ENCODE measurements around the gene HOXC6. TPM values are rescaled to one million over a fixed set of nuclear protein-coding genes. Genes with fewer than 3 reads are reported as not detected.

HOXC6 gene
- polyA plus RNA-seq, 6 donors from 2014 or later, result not detected

DNA sequence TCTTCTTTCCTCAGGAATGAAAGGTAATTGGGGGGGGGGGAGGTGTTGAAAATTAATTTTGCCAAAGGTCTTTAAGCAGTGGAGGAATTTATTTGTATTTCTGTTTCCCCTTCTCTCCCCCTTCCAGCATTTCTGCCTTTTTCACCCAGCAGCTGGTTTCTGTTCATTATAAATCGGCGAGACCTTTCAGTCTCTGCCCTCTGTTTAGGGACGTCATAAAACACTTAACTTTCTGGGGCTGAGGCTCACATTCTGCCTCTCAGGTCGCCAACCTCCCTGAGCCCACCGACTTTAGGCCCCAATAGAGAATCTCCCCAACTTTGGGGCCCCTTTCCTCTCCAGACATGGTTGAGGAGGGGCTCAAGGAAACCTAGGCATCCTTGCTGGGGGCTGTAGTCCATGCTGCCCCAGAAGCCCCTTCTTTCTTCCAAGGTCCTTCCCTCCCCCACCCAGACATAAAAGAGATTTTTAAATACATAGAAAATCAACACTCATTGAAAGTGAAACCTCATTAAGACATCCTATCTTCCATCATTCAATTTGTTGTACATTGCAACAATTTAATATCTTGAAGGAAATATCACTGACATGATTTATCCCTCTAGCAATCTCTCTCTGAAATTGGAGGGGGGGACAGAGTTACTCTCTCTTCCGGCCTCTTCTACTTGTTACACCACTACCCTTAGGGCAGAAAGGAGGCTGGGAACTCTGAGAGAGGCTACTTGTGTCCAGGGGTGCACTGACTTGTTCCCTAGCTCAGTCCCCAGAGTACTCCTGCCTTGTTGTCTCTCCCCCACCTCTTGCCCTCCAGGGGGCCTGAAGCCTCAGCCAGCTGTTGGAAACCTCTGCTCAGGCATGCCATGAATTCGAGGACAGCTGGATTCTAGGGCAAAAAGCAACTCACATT, 2.5 kb upstream of the HOXC6 start:
- Mint-ChIP-seq H3K9me3 (peaks cover 0 to 3% (median 0%) of the 10 kb centered on the region in 7 donors), H3K27ac (no peak overlapping the region), H3K4me3 (no peak overlapping the region), H3K4me1 (peaks cover 12 to 22% (median 14%) of the 10 kb centered on the region in 3 donors), H3K36me3 (no peaks in the 10 kb centered on the region), H3K27me3 (peaks cover 81 to 95% (median 93%) of the 10 kb centered on the region in 3 donors)
- ATAC-seq (ENCODE audit: low read depth in 2 of 2) (no peak), DNase-seq (no peak)

DNA sequence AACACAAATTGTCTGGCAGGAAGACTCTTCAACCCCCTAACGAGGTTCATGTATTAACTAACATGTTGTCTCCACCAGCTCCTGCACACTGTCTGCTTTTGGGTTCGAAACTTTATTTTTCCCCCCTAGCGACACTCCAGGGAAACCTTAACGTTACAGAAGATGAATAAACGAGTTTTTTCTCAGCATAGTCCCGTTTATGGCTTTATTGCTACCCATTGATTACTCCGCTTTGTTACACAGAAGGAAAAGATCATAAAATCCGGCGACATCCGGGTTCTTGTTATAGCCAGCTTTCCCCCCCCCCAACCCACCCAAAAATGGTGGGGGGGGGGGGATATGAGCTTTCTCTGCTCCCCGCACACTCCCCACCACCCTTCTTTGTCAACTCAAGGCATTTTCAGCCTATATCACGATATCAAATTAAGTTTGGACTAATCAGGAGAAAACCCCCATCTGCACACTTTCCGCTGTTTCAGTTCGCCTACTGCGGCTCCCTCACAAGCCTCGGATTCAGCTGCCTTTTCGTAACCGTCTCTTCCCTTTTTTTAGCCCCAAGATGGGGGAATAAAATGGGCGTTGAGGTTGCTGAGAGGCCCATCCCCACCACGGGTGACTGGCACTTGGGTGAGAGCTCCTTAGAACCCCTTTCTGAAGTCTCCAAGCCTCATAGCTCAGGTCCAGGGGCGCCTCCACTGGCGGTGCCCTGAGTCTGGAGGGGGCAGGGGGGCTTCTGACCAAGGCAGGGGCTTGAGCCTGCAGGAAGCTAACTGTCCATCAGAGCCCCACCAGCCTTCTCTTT, 1.4 kb upstream of the HOXC6 start:
- Mint-ChIP-seq H3K9me3 (peaks cover 0 to 3% (median 0%) of the 10 kb centered on the region in 7 donors), H3K4me1 (peaks cover 14 to 25% (median 19%) of the 10 kb centered on the region in 3 donors), H3K4me3 (peak overlapping the region in 1 of 8 donors; percentile 40), H3K27ac (peak overlapping the region in 2 of 6 donors; percentile 36 to 53), H3K36me3 (no peaks in the 10 kb centered on the region), H3K27me3 (peaks cover 78 to 94% (median 93%) of the 10 kb centered on the region in 3 donors)
- DNase-seq (no peak), ATAC-seq (ENCODE audit: low read depth in 2 of 2) (no peak)

DNA sequence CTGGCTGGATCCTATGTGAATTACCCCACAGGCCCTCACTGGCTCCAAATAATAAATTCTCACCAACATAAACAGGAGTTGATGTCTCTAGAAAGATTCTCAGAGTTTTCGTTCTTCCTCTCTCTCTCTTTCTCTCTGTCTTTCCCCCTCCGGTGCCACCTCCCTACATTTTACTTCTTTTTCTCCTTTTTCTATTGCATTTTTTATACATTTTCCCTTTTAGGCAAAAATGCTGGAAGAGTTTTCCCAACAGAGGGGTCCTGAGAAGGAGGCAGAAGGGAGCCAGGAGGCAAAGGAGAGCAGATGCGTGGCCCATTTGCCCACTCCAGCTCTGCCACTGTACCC, 826 bp upstream of the HOXC6 start:
- peaks cover 0 to 3% (median 0%) of the 10 kb centered on the region in 7 donors for H3K9me3 Mint-ChIP-seq
- H3K36me3 Mint-ChIP-seq, result no peaks in the 10 kb centered on the region
- DNase-seq (no peak), ATAC-seq (ENCODE audit: low read depth in 2 of 2) (no peak)
- H3K27ac Mint-ChIP-seq, result no peak overlapping the region
- H3K4me1 Mint-ChIP-seq, result peaks cover 18 to 28% (median 20%) of the 10 kb centered on the region in 3 donors
- no peak overlapping the region for H3K4me3 Mint-ChIP-seq
- H3K27me3 Mint-ChIP-seq, result peaks cover 78 to 94% (median 93%) of the 10 kb centered on the region in 3 donors

DNA sequence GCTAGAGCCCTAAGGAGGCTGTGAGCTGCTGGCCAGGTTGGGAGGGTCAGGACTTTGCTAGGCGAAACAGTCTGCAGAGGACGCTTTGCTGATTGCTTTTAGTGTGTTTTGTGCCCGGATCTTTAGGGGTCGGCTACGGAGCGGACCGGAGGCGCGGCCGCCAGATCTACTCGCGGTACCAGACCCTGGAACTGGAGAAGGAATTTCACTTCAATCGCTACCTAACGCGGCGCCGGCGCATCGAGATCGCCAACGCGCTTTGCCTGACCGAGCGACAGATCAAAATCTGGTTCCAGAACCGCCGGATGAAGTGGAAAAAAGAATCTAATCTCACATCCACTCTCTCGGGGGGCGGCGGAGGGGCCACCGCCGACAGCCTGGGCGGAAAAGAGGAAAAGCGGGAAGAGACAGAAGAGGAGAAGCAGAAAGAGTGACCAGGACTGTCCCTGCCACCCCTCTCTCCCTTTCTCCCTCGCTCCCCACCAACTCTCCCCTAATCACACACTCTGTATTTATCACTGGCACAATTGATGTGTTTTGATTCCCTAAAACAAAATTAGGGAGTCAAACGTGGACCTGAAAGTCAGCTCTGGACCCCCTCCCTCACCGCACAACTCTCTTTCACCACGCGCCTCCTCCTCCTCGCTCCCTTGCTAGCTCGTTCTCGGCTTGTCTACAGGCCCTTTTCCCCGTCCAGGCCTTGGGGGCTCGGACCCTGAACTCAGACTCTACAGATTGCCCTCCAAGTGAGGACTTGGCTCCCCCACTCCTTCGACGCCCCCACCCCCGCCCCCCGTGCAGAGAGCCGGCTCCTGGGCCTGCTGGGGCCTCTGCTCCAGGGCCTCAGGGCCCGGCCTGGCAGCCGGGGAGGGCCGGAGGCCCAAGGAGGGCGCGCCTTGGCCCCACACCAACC, 1.5 kb downstream of the HOXC6 start:
- ATAC-seq (ENCODE audit: low read depth in 2 of 2) (no peak), DNase-seq (no peak)
- Mint-ChIP-seq H3K4me3 (peak overlapping the region in 4 of 8 donors; percentile 29 to 72 (median 51)), H3K36me3 (no peaks in the 10 kb centered on the region), H3K27ac (peak overlapping the region in 2 of 6 donors; percentile 65 to 93), H3K4me1 (peaks cover 26 to 39% (median 32%) of the 10 kb centered on the region in 3 donors), H3K9me3 (peaks cover 0 to 8% (median 5%) of the 10 kb centered on the region in 7 donors), H3K27me3 (peaks cover 76 to 92% (median 90%) of the 10 kb centered on the region in 3 donors)

DNA sequence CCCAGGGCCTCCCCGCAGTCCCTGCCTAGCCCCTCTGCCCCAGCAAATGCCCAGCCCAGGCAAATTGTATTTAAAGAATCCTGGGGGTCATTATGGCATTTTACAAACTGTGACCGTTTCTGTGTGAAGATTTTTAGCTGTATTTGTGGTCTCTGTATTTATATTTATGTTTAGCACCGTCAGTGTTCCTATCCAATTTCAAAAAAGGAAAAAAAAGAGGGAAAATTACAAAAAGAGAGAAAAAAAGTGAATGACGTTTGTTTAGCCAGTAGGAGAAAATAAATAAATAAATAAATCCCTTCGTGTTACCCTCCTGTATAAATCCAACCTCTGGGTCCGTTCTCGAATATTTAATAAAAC, 2.2 kb downstream of the HOXC6 start:
- no peaks in the 10 kb centered on the region for H3K36me3 Mint-ChIP-seq
- ATAC-seq (ENCODE audit: low read depth in 2 of 2) (no peak), DNase-seq (no peak)
- H3K27me3 Mint-ChIP-seq, result peaks cover 77 to 92% (median 90%) of the 10 kb centered on the region in 3 donors
- peak overlapping the region in 1 of 8 donors; percentile 30 for H3K4me3 Mint-ChIP-seq
- no peak overlapping the region for H3K27ac Mint-ChIP-seq
- H3K9me3 Mint-ChIP-seq, result peaks cover 0 to 8% (median 5%) of the 10 kb centered on the region in 7 donors
- peaks cover 30 to 42% (median 35%) of the 10 kb centered on the region in 3 donors for H3K4me1 Mint-ChIP-seq

DNA sequence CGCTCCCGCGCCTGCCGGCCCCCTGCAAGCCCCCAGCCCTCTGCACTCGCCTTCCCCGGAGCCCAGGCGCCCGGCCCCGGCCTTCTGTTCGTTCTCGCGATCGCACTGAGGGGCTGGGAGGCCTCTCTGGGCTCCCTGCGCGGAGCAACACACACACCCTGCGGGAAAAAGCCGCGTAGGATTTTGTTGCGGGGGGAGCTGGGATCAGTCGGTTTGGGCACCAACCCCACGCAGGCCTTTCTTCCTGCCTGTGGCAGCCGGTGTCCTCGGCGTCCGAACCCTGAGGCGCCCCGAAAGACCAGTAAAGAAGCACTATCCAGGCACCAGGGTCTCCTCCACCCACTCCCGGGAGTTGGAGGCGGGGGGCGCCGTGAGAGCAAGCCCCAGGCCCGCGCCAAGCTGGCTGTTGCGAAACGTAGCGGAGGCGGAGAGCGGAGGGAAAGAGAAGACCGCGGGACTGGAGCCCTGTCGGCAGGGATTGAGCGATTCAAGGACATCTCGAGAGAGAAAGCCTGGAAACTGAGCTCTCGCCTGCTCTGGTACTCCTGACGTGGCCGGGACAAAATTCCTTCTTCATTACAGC, 2.7 kb downstream of the HOXC6 start:
- DNase-seq, result no peak
- peaks cover 0 to 8% (median 5%) of the 10 kb centered on the region in 7 donors for H3K9me3 Mint-ChIP-seq
- peaks cover 30 to 42% (median 35%) of the 10 kb centered on the region in 3 donors for H3K4me1 Mint-ChIP-seq
- H3K27ac Mint-ChIP-seq, result peak overlapping the region in 2 of 6 donors; percentile 47 to 78
- peak overlapping the region in 1 of 8 donors; percentile 43 for H3K4me3 Mint-ChIP-seq
- H3K27me3 Mint-ChIP-seq, result peaks cover 77 to 92% (median 90%) of the 10 kb centered on the region in 3 donors
- no peak for ATAC-seq (ENCODE audit: low read depth in 2 of 2)
- H3K36me3 Mint-ChIP-seq, result no peaks in the 10 kb centered on the region

DNA sequence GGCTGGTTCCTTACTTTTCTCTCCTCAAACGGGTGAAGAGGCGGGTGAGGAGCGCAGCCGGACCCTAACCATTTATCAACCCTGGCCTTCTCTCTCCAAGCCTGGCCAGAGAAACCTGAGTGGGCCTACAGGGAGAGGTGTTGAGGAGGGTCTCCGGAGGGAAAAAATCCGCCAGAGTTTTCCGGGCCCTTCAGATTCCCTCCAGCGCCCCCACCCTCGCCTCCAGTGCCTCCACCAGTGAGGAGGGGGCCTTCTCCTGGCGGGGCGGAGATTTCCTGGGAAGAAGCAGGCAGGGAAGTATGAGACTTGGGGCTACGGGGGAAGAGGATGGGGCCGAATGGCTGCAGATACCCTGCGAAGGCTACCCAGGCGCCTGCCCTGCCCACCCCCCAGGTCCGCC, 3.2 kb downstream of the HOXC6 start:
- peak overlapping the region in 2 of 6 donors; percentile 22 to 52 for H3K27ac Mint-ChIP-seq
- ATAC-seq (ENCODE audit: low read depth in 2 of 2) (no peak), DNase-seq (no peak)
- H3K36me3 Mint-ChIP-seq, result no peaks in the 10 kb centered on the region
- H3K9me3 Mint-ChIP-seq, result peaks cover 0 to 8% (median 5%) of the 10 kb centered on the region in 7 donors
- peaks cover 31 to 40% (median 35%) of the 10 kb centered on the region in 3 donors for H3K4me1 Mint-ChIP-seq
- peak overlapping the region in 1 of 8 donors; percentile 75 for H3K4me3 Mint-ChIP-seq
- peaks cover 78 to 92% (median 90%) of the 10 kb centered on the region in 3 donors for H3K27me3 Mint-ChIP-seq

DNA sequence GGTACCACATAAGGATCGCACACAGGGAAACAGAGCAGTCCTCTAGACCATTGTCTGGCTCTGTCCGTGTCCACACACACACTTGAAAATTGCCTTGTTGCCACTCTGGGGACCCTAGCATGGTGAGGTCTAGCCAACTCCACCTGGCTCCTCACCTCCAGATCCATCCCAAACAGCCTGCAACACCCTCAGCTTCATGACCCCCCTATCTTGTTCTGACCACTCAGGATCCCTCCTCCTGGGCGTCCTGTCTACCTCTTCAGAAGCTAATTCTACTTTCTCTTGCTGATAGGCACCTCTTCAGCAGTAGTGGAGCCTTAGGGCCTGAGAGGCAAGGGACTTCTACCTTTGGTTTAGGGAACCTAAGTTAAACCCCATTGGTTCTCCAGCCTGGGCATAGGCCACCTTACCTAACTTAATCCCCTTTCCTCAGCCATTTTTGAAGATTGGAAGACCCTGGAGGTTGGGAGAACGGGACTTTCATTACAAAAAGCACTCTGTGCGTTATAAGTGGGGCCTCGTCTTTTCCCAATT, 3.9 kb downstream of the HOXC6 start:
- Mint-ChIP-seq H3K27ac (peak overlapping the region in 4 of 6 donors; percentile 22 to 94 (median 64)), H3K9me3 (peaks cover 0 to 8% (median 5%) of the 10 kb centered on the region in 7 donors), H3K27me3 (peaks cover 78 to 92% (median 90%) of the 10 kb centered on the region in 3 donors)

DNA sequence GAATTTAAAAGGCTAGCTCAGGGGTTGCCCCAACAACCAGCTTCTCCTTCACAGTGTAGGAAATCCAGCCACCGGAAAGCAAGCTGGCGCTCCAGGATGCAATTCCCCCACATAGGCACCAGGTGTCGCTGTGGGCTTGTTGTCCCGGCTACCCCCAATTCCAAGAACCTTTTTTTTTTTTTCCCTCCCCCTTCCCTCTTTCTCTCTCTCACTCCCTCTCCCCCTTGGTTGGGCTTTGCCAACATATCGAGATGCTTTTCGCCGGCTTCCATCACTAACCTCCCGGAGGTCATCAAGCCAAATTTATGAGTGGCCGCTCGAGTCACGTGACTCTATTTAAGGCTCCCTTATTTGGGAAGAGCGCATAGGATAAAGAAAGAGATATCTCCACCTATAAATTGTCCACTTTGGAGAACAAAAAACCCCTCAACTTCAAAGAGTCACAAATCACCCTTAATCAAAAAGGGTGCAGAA, 4.4 kb downstream of the HOXC6 start, which contains the start of gene HOXC5:
Gene HOXC5 (plus strand): TSS at position 424 of the 474 bp plus-strand sequence. CDS start 73 bp downstream, outside the sequence.
- ATAC-seq (ENCODE audit: low read depth in 2 of 2), result peak; percentile 35 to 36
- Mint-ChIP-seq H3K4me1 (peaks cover 30 to 32% (median 30%) of the 10 kb centered on the region in 3 donors), H3K36me3 (no peaks in the 10 kb centered on the region), H3K9me3 (peaks cover 0 to 8% (median 5%) of the 10 kb centered on the region in 7 donors), H3K27me3 (peaks cover 78 to 92% (median 90%) of the 10 kb centered on the region in 3 donors), H3K27ac (peak within 1 kb of the TSS in 5 of 6 donors; percentile 19 to 94 (median 88)), H3K4me3 (peak within 1 kb of the TSS; percentile 75 to 87 (median 80))
- peak; percentile 53 for DNase-seq

More for the DNA sequence above, 3.9 kb downstream of the HOXC6 start:
- ATAC-seq (ENCODE audit: low read depth in 2 of 2) (no peak), DNase-seq (no peak)
- peak overlapping the region in 5 of 8 donors; percentile 6 to 82 (median 75) for H3K4me3 Mint-ChIP-seq
- H3K4me1 Mint-ChIP-seq, result peaks cover 30 to 35% (median 31%) of the 10 kb centered on the region in 3 donors
- no peaks in the 10 kb centered on the region for H3K36me3 Mint-ChIP-seq

DNA sequence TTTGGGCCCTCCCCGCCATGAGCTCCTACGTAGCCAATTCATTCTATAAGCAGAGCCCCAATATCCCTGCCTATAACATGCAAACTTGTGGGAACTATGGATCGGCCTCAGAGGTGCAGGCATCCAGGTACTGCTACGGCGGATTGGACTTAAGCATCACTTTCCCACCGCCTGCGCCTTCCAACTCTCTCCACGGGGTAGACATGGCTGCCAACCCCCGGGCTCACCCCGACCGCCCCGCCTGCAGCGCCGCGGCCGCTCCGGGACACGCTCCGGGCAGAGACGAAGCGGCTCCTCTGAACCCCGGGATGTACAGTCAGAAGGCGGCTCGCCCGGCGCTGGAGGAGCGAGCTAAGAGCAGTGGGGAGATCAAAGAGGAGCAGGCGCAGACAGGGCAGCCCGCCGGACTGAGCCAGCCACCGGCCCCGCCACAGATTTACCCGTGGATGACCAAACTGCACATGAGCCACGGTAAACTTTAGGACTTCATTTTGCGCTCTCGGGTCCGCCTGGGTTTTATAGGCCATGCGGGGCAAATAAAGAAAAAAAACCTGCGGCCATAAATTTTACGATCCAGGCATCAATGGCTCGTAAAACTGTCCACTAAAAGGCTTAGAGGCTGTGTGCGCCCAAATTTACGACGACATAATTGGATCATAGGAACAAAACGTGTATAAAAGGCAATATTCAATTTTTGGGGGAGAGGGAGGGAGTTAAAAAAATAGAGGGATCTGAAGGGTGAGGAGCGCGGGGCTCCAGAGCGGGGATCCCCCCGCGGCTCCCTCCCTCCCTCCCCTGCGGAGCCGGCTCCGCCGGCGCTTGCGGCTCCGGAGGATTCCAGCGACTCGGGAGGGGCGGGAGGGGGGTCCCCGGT, 5.1 kb downstream of the HOXC6 start:
- Mint-ChIP-seq H3K4me3 (peak overlapping the region; percentile 75 to 87 (median 80)), H3K9me3 (peaks cover 0 to 8% (median 5%) of the 10 kb centered on the region in 7 donors), H3K4me1 (peaks cover 28 to 30% (median 30%) of the 10 kb centered on the region in 3 donors), H3K27me3 (peaks cover 79 to 92% (median 90%) of the 10 kb centered on the region in 3 donors), H3K36me3 (no peaks in the 10 kb centered on the region), H3K27ac (peak overlapping the region in 4 of 6 donors; percentile 28 to 94 (median 91))
- peak in 1 of 2 donors; percentile 14 for ATAC-seq (ENCODE audit: low read depth in 2 of 2)
- DNase-seq, result no peak
